Karpas-422 (cell line): Measurements from ENCODE around the gene NOS2. TPM values are rescaled to one million over a fixed set of nuclear protein-coding genes. Genes with fewer than 3 reads are reported as not detected.
"Not testable (repeated sequence)": the region's sequence is repeated elsewhere in the genome, so short reads cannot be mapped to it uniquely, and the experiment has no call there.

ENCODE experiments used
- DNase-seq: peaks from one replicate; pipeline ENCODE4 v3.0.0-alpha.2; 2015
- H2AFZ ChIP-seq: fragments of 200-600 bp; sonication (generic); 2 replicates; pipeline ENCODE4 v1.6.1; 2014; ENCODE audit warnings: antibody characterized with exemption, low read length, mixed read lengths
- H3K27ac ChIP-seq: fragments of 200-600 bp; sonication (generic); 2 replicates; pipeline ENCODE4 v1.5.1; 2014; ENCODE audit warnings: mild to moderate bottlenecking, low read length, moderate library complexity
- H3K27me3 ChIP-seq: fragments of 200-600 bp; sonication (generic); 2 replicates; pipeline ENCODE4 v1.6.1; 2014; ENCODE audit warnings: low read length, mixed read lengths
- H3K36me3 ChIP-seq: fragments of 200-600 bp; sonication (generic); 2 replicates; pipeline ENCODE4 v1.6.1; 2014; ENCODE audit warnings: low read length, mixed read lengths; ENCODE audit not compliant: insufficient read depth
- H3K4me1 ChIP-seq: fragments of 200-600 bp; sonication (generic); 2 replicates; pipeline ENCODE4 v1.6.1; 2014; ENCODE audit warnings: mild to moderate bottlenecking, low read length, mixed read lengths
- H3K4me2 ChIP-seq: fragments of 200-600 bp; sonication (generic); 2 replicates; pipeline ENCODE4 v1.6.1; 2014; ENCODE audit warnings: low read length, low read depth, mild to moderate bottlenecking; ENCODE audit not compliant: poor library complexity, severe bottlenecking
- H3K4me3 ChIP-seq: fragments of 200-600 bp; sonication (generic); 2 replicates; pipeline ENCODE4 v1.5.1; 2014; ENCODE audit warnings: mild to moderate bottlenecking, antibody characterized with exemption, low read length, mixed read lengths
- H3K79me2 ChIP-seq: fragments of 200-600 bp; sonication (generic); 2 replicates; pipeline ENCODE4 v1.6.1; 2014; ENCODE audit warnings: mild to moderate bottlenecking, low read length, mixed read lengths
- H3K9ac ChIP-seq: fragments of 200-600 bp; sonication (generic); 2 replicates; pipeline ENCODE4 v1.6.0; 2014; ENCODE audit warnings: low read length
- H3K9me2 ChIP-seq: fragments of 200-600 bp; sonication (generic), shearing (Covaris generic); replicated peaks from 2 replicates; pipeline ENCODE4 v1.6.0; 2014; ENCODE audit warnings: mild to moderate bottlenecking, low read length, moderate library complexity; ENCODE audit not compliant: insufficient read depth
- H3K9me3 ChIP-seq: fragments of 300-700, 200-600 bp; sonication (generic); 2 replicates; pipeline ENCODE4 v1.6.1; 2014; ENCODE audit warnings: low read length, mixed read lengths
- H4K20me1 ChIP-seq: fragments of 200-600 bp; sonication (generic); 2 replicates; pipeline ENCODE4 v1.6.1; 2014; ENCODE audit warnings: mild to moderate bottlenecking, antibody characterized with exemption, low read length, low read depth; ENCODE audit not compliant: insufficient read depth
- small RNA-seq: library from RNA; depleted of rRNA; stranded (forward); fragments of <200 nt; gene quantifications from one replicate; pipeline ENCODE3, GENCODE V24; 2014
- total RNA-seq: library from RNA; depleted of rRNA; stranded (reverse); fragments of >200 nt; shearing (Covaris generic); gene quantifications from 2 replicates; pipeline ENCODE4 v1.2.3, GENCODE V29; 2014; ENCODE audit warnings: low replicate concordance; rRNA removed

Gene NOS2
- total RNA-seq, 1 experiment from 2014 or later: not detected

DNA sequence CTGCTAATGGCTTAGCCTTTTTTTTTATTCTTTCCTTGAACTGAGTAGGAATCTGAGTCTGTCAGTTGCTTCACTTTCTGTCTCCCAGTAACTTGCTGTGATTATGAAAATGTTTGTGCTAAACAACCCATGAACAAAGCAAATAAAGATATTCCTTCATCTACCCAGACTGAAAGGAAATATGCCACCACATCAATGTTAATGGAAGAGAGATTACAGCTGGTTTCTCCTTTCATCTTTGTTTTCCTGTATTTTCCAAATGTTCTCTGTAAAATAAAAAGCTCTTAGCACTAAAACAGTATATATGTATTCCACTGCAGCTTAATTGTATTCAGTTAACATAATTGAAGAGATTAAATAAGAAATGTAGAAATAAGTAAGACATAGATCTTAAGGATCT, 67.6 kb downstream of the NOS2 start:
- H3K27me3 ChIP-seq, H3K36me3 ChIP-seq, H3K4me3 ChIP-seq, H3K9me2 ChIP-seq, H3K79me2 ChIP-seq, H3K9ac ChIP-seq, H3K9me3 ChIP-seq, H3K4me2 ChIP-seq, H3K27ac ChIP-seq, H3K4me1 ChIP-seq, H2AFZ ChIP-seq, H4K20me1 ChIP-seq, DNase-seq: not testable (repeated sequence)

DNA sequence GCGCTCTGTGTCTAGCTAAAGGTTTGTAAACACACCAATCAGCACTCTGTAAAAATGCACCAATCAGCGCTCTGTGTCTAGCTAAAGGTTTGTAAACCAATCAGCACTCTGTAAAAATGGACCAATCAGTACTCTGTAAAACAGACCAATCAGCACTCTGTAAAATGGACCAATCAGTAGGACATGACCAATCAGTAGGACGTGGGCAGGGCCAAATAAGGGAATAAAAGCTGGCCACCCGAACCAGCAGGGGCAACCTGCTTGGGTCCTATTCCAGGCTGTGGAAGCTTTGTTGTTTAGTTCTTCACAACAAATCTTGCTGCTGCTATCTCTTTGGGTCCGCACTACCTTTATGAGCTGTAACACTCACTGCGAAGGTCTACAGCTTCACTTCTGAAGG, 74.3 kb downstream of the NOS2 start:
- not testable (repeated sequence) for H3K4me2 ChIP-seq, H3K27me3 ChIP-seq, H3K36me3 ChIP-seq, H2AFZ ChIP-seq, H3K27ac ChIP-seq, H3K9me2 ChIP-seq, DNase-seq, H3K79me2 ChIP-seq, H4K20me1 ChIP-seq, H3K4me3 ChIP-seq, H3K4me1 ChIP-seq, H3K9me3 ChIP-seq, H3K9ac ChIP-seq

DNA sequence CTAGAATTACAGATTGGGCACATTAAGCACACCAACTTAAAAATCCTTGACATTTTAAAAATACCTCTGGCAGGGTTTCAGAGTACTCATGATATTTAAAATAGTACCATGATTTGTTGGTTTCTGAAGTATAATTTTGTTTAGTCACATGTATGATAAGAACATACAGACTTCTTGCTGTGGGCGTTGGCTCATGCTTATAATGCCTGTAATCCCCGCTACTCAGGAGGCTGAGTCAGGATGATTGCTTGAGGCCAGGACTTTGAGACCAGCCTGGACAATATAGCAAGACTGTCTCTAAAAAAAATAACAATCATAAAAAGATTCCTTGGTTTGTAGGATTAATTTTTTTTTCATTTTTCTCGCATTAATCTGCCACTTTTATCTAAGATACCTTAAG, 78.5 kb downstream of the NOS2 start:
- no peaks in the 10 kb centered on the region for H3K9me3 ChIP-seq
- no peak overlapping the region for H3K27ac ChIP-seq
- H2AFZ ChIP-seq: no peak overlapping the region
- H3K9ac ChIP-seq: no peak overlapping the region
- no peaks in the 10 kb centered on the region for H3K27me3 ChIP-seq
- no peak overlapping the region for H3K4me3 ChIP-seq
- H3K4me1 ChIP-seq: no peaks in the 10 kb centered on the region
- H3K79me2 ChIP-seq: no peaks in the 10 kb centered on the region
- H4K20me1 ChIP-seq: no peaks in the 10 kb centered on the region
- H3K9me2 ChIP-seq: no peaks in the 10 kb centered on the region
- no peaks in the 10 kb centered on the region for H3K36me3 ChIP-seq
- no peak for DNase-seq
- H3K4me2 ChIP-seq: no peak overlapping the region

Small RNA genes within 50 kb of the gene (small RNA-seq; reads per million reads assigned to genes)
- gene AC130289.1 (not detected), gene AC130289.2 (not detected)

Other genes with a start within 250 kb of the NOS2 start
- gene LGALS9, start 169.3 kb downstream of the NOS2 start, total RNA-seq: 3.6 and 5.4 TPM in 2 replicates
- 0.97 and 3.2 TPM in 2 replicates for gene LYRM9, start 92.8 kb upstream of the NOS2 start, total RNA-seq
- 36.0 and 60.0 TPM in 2 replicates for gene NLK, start 242.1 kb upstream of the NOS2 start, total RNA-seq